T-helper 1 cell treated with Interleukin-12 subunit alpha and Interleukin-12 subunit beta and Interleukin-4 antibody, amounts not matched to agents 30 μg/mL and 1 μg/mL, for 36 hours (primary cell): Measurements from ENCODE around the gene TMEM184B.

Experiments
- H3K27ac Mint-ChIP-seq: one replicate; pipeline ENCODE4 v1.8.0; 2021; ENCODE audit warnings: mild to moderate bottlenecking, mixed read lengths
- H3K27me3 Mint-ChIP-seq: one replicate; pipeline ENCODE4 v1.8.0; 2021; ENCODE audit warnings: low read depth, mixed read lengths
- H3K36me3 Mint-ChIP-seq: one replicate; pipeline ENCODE4 v1.8.0; 2021; ENCODE audit warnings: low read depth, mixed read lengths
- H3K4me1 Mint-ChIP-seq: one replicate; pipeline ENCODE4 v1.8.0; 2021; ENCODE audit warnings: low read depth, mixed read lengths
- H3K4me3 Mint-ChIP-seq: one replicate; pipeline ENCODE4 v1.8.0; 2021; ENCODE audit warnings: mild to moderate bottlenecking, moderate library complexity, mixed read lengths
- H3K9me3 Mint-ChIP-seq: one replicate; pipeline ENCODE4 v1.8.0; 2021; ENCODE audit warnings: mixed read lengths

The TMEM184B gene

DNA sequence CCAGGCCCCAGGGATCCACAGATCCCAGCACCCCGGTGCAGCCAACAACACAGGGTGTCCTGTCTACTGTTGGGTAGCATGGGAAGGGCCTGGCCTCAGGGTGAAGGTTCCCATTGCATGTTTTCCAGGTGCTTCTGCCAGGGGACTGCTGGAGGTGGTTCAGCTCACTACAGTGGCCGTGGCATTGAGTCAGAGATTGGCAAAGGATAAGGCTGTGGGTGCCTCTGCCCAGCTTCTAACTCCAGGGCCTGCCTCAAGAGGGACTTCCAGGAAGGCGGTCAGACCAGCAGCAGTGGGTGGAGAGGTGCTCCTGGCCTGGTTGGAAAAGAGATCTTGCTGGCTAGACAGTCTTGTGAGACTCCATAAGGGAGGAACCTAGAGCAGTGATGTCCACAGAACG lies 23.6 kb upstream of the TMEM184B start:
- no peak overlapping the region for H3K27ac Mint-ChIP-seq
- peaks cover 17% of the 10 kb centered on the region for H3K36me3 Mint-ChIP-seq
- H3K27me3 Mint-ChIP-seq, result no peaks in the 10 kb centered on the region
- no peaks in the 10 kb centered on the region for H3K9me3 Mint-ChIP-seq
- no peaks in the 10 kb centered on the region for H3K4me1 Mint-ChIP-seq
- H3K4me3 Mint-ChIP-seq, result no peak overlapping the region

- Mint-ChIP-seq H3K36me3 (peaks cover 13% of the 10 kb centered on the region), H3K9me3 (no peaks in the 10 kb centered on the region), H3K4me3 (no peak overlapping the region), H3K4me1 (no peaks in the 10 kb centered on the region), H3K27me3 (no peaks in the 10 kb centered on the region), H3K27ac (no peak overlapping the region)
Observed at GRCh38 chr22:38295863-38296262, 23.1 kb upstream of the TMEM184B start.

DNA sequence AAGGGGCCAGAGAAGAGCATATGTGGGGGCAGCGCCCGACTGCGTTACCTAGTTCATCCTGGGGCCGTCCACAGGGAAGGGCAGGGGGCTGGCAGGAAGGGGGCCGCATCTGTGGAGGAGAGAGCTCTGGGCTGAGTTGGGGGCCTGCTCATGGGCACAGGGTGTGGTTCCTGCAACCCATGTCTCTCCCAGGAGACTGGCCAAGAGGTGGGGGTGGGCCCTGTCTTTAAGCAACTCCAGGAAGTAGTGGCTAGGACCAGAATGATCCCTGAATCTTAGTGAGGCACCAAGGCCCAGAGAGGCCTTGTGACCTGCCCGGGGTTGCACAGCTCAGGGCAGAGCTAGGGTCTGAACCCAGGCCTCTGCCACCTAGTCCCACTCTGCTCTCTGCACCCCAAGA lies 22.5 kb upstream of the TMEM184B start:
- Mint-ChIP-seq H3K9me3 (no peaks in the 10 kb centered on the region), H3K27me3 (no peaks in the 10 kb centered on the region), H3K4me3 (no peak overlapping the region), H3K27ac (no peak overlapping the region), H3K36me3 (peaks cover 12% of the 10 kb centered on the region), H3K4me1 (no peaks in the 10 kb centered on the region)

- H3K27ac Mint-ChIP-seq, result no peak overlapping the region
- H3K4me1 Mint-ChIP-seq, result no peaks in the 10 kb centered on the region
- no peak overlapping the region for H3K4me3 Mint-ChIP-seq
- peaks cover 7% of the 10 kb centered on the region for H3K36me3 Mint-ChIP-seq
- no peaks in the 10 kb centered on the region for H3K27me3 Mint-ChIP-seq
- no peaks in the 10 kb centered on the region for H3K9me3 Mint-ChIP-seq
Observed at GRCh38 chr22:38294193-38294592, 21.4 kb upstream of the TMEM184B start.

GRCh38 chr22:38292694-38293093 lies 19.9 kb upstream of the TMEM184B start:
- Mint-ChIP-seq H3K36me3 (peaks cover 9% of the 10 kb centered on the region), H3K4me3 (no peak overlapping the region), H3K27me3 (no peaks in the 10 kb centered on the region), H3K9me3 (no peaks in the 10 kb centered on the region), H3K4me1 (no peaks in the 10 kb centered on the region), H3K27ac (no peak overlapping the region)

- Mint-ChIP-seq H3K9me3 (no peaks in the 10 kb centered on the region), H3K27me3 (no peaks in the 10 kb centered on the region), H3K27ac (no peak overlapping the region), H3K4me3 (no peak overlapping the region), H3K36me3 (peaks cover 6% of the 10 kb centered on the region), H3K4me1 (no peaks in the 10 kb centered on the region)
Observed at GRCh38 chr22:38291201-38291777, 18.5 kb upstream of the TMEM184B start.

- Mint-ChIP-seq H3K4me1 (no peaks in the 10 kb centered on the region), H3K36me3 (peaks cover 5% of the 10 kb centered on the region), H3K27me3 (no peaks in the 10 kb centered on the region), H3K4me3 (no peak overlapping the region), H3K27ac (no peak overlapping the region), H3K9me3 (no peaks in the 10 kb centered on the region)
Observed at GRCh38 chr22:38290347-38290746, 17.5 kb upstream of the TMEM184B start.

DNA sequence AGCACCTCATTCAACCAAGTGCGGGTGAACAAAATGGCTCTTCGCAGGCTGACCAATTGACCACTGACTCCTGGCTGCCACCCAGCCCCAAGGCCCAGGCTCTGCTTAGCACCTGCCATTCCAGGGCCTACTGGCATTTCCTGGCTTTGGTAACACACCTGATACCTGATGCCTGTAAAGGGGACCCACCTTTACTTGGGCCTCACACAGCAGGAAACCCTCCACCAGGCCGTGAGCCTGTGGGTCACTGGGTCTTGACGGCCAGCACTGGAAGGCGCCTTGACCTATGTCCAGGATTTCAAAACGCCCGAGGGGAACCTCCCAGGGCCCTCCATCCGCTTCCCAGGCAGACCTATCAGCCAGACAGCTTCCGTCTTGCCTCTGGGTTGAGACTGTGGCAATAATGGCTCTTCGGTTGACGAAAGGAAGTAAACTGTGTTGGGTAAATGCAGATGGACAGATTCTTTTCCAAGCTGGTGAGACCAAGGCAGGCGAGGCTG lies 16.8 kb upstream of the TMEM184B start:
- H3K4me1 Mint-ChIP-seq, result no peaks in the 10 kb centered on the region
- H3K9me3 Mint-ChIP-seq, result no peaks in the 10 kb centered on the region
- no peak overlapping the region for H3K4me3 Mint-ChIP-seq
- H3K27me3 Mint-ChIP-seq, result no peaks in the 10 kb centered on the region
- H3K36me3 Mint-ChIP-seq, result peaks cover 5% of the 10 kb centered on the region
- H3K27ac Mint-ChIP-seq, result no peak overlapping the region

DNA sequence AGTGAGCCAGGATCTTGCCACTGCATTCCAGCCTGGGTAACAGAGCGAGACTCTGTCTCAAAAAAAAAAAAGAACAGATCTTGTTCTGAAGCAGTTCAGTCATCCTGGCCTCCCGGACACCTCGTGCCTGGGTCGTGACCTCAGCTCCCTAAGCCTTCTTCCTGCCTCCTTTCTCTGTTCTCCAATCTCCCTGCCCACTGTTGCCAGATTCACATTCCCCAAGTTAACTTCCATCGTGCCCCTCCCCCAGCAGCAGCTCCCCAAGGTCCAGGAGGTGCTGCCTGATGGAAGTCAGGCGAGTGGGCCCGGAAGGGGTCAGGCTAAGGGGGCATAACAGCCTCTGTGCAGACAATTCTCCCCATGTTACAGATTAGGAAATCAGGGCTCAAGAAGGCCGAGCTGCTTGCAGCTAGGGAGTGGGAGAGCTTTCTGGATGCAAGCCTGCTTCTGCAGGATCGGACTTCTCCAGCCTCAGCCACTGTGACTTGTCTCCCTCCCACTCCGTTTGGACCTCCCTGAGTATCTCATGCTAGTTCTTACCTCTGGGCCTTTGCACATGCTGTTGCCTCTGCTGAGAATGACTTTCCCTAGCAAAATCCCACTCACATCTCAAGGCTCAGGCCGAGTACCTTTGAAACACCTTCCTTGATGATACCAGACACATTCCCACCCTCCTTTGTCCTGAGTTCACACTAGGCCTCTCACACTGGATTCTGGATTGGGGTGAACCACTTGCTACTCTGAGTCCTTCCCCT lies 14.3 kb upstream of the TMEM184B start:
- no peak overlapping the region for H3K4me3 Mint-ChIP-seq
- no peak overlapping the region for H3K27ac Mint-ChIP-seq
- peaks cover 2% of the 10 kb centered on the region for H3K36me3 Mint-ChIP-seq
- H3K27me3 Mint-ChIP-seq, result no peaks in the 10 kb centered on the region
- no peaks in the 10 kb centered on the region for H3K4me1 Mint-ChIP-seq
- no peaks in the 10 kb centered on the region for H3K9me3 Mint-ChIP-seq

GRCh38 chr22:38285018-38285417 lies 12.2 kb upstream of the TMEM184B start:
- Mint-ChIP-seq H3K27ac (no peak overlapping the region), H3K36me3 (peaks cover 2% of the 10 kb centered on the region), H3K27me3 (no peaks in the 10 kb centered on the region), H3K4me1 (no peaks in the 10 kb centered on the region), H3K4me3 (no peak overlapping the region), H3K9me3 (no peaks in the 10 kb centered on the region)

DNA sequence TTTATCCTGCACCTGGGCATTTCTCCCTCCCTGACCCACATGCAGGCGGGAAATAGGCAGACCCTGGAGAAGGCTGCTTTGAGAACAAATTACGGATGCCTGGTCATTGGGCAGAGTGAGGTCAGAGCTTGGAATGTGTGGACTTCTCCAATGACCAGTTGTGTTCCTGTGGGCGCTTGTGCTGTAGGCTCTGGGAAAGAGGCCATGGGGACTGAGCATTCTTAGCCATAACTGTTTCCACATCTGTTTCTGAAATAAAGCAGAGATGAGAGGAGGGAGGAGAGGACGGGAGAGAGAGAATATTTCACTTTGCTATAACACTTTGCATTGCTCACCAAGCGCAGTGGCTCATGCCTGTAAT lies 11.2 kb upstream of the TMEM184B start:
- no peaks in the 10 kb centered on the region for H3K4me1 Mint-ChIP-seq
- H3K9me3 Mint-ChIP-seq, result no peaks in the 10 kb centered on the region
- peaks cover 2% of the 10 kb centered on the region for H3K36me3 Mint-ChIP-seq
- no peak overlapping the region for H3K27ac Mint-ChIP-seq
- no peaks in the 10 kb centered on the region for H3K27me3 Mint-ChIP-seq
- no peak overlapping the region for H3K4me3 Mint-ChIP-seq

- no peaks in the 10 kb centered on the region for H3K27me3 Mint-ChIP-seq
- no peaks in the 10 kb centered on the region for H3K9me3 Mint-ChIP-seq
- H3K4me1 Mint-ChIP-seq, result no peaks in the 10 kb centered on the region
- no peak overlapping the region for H3K27ac Mint-ChIP-seq
- no peaks in the 10 kb centered on the region for H3K36me3 Mint-ChIP-seq
- H3K4me3 Mint-ChIP-seq, result no peak overlapping the region
Observed at GRCh38 chr22:38282397-38282796, 9.6 kb upstream of the TMEM184B start.

DNA sequence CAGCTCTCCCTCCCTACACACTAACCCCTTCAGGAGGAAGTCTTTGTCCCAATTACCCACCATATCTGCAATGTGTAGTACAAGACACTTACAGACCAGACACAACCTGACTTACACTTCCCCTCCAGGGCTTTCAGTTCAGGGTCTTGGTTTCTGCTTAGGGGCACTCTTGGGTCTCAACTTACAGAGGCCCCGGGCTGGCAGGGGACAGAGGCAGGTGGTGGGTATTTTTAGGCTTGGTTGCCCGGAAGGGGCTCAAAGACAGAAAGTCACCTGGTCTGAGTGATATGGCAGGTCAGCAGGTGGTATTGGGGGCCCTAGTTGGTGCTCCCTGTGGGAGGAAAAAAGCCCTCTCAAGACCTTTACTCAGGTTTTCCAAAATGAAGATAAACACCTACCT lies 3.4 kb upstream of the TMEM184B start:
- peaks cover 17% of the 10 kb centered on the region for H3K4me1 Mint-ChIP-seq
- H3K4me3 Mint-ChIP-seq, result no peak overlapping the region
- peak overlapping the region; percentile 39 for H3K27ac Mint-ChIP-seq
- H3K36me3 Mint-ChIP-seq, result no peaks in the 10 kb centered on the region
- H3K9me3 Mint-ChIP-seq, result no peaks in the 10 kb centered on the region
- peaks cover 4% of the 10 kb centered on the region for H3K27me3 Mint-ChIP-seq

DNA sequence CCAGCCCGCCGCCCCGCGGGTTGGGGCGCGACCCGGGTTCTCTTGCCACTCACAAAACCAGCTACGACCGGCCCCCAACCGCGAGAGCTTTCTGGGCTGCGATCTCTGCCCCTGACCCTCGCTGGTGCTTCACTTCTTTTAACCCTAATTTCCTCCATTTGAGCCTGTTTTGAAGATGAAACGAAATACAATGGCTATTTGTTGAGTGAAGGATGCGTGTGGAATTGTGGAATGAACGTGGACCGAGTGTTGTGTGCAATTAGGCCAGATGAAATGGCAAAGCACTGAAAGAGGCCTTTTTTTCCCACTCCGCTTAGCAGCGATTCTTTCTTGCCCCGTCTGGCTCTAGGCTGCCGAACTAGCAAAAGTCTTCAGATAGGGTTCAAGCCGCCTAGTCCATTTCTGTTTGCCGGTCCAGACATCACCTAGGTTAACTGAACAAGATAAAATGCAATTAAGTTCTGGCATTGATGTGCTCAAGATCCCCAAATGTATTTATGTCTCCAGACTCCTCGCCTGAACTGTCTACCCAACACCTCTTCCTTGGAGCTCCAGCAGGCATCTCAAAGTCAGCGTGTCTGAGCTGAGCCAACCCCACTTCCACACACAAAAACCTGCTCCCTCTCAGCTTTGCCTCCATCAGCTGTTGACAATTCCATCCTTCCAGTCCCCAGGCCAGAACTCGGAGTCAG lies 471 bp upstream of the TMEM184B start:
- no peaks in the 10 kb centered on the region for H3K36me3 Mint-ChIP-seq
- H3K27ac Mint-ChIP-seq, result peak overlapping the region; percentile 95
- no peaks in the 10 kb centered on the region for H3K9me3 Mint-ChIP-seq
- H3K27me3 Mint-ChIP-seq, result peaks cover 4% of the 10 kb centered on the region
- peaks cover 36% of the 10 kb centered on the region for H3K4me1 Mint-ChIP-seq
- peak overlapping the region; percentile 95 for H3K4me3 Mint-ChIP-seq

DNA sequence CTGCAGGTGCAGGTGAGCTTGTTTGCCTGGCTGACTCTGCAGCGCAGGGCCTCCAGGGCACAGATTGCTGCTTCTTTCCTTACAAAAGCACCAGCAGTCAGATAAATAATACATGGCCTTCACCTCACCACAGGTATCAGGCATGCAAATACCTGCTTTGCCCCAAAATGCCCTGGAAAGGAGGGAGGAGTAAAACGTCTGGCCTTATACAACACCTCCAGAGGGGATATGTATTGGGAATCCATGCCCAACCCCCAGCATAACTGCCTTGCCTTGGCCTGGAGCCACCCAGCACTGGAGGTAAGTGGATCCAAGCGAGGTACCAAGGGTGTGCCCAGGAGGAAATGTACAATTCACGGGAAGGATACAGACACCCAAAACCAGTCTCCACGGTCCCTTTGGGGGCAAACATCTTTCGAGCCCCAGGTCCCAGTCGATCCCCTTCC lies 860 bp downstream of the TMEM184B start:
- H3K36me3 Mint-ChIP-seq, result no peaks in the 10 kb centered on the region
- H3K27ac Mint-ChIP-seq, result peak overlapping the region; percentile 69
- peaks cover 44% of the 10 kb centered on the region for H3K4me1 Mint-ChIP-seq

More for the DNA sequence above, 860 bp downstream of the TMEM184B start:
- Mint-ChIP-seq H3K27me3 (no peaks in the 10 kb centered on the region), H3K9me3 (no peaks in the 10 kb centered on the region), H3K4me3 (peak overlapping the region; percentile 86)
